ENCODE measurements around the gene RFC1.
"Not testable (repeated sequence)": the region's sequence is repeated elsewhere in the genome, so short reads cannot be mapped to it uniquely, and the experiment has no call there.

The RFC1 gene

DNA sequence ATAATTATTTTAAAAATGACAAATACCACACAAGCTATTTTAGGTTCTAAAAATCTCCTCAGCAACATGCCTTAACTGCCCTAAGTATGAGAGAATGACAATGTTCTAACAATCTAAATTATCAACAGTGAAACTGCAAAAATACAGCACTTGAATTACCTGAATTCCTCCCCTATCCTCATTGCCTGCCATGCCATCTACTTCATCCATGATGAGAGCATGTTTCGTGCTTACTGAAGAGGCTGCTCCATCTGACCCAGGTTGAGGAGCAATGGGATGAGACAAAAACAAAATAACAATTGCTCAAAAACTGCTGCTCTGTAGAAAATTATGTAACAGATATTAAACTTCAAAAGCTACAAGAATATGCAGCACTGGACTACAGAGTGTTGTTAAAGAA is 63.3 kb downstream of the RFC1 start:
- DNase-seq = no peak

DNA sequence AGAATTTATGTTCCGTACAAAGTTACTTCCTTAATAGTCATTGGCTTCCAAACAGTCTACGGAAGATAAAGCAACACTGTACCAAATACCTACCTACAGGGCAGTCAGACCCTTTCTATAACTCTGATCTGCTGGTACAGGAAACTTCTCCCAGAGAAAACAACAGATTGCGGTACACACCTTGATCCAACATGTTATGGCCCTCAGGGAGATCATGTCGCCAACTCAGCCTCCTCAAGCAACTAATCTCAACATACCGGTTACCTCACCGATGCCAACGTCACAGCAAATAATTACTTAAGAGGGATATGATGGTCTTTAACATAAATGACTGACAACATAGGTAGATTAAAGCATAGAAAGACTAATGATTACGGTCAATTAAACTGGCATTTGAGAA is 70.4 kb downstream of the RFC1 start:
- no peak for DNase-seq

DNA sequence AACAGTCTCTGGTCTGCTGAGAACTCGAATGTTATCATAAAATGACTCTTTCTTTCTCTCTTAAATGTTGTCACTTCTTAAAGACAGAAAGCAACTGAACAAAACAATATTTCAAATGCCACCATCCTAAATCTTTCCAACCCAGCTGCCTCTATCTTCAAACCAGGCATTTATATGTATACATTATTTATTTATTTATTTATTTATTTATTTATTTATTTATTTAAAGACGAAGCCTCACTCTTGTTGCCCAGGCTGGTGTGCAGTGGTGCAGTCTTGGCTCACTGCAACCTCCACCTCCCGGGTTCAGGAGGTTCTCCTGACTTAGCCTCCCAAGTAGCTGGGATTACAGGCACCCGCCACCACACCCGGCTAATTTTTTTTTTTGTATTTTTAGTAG is 73.7 kb downstream of the RFC1 start:
- not testable (repeated sequence) for DNase-seq

DNA sequence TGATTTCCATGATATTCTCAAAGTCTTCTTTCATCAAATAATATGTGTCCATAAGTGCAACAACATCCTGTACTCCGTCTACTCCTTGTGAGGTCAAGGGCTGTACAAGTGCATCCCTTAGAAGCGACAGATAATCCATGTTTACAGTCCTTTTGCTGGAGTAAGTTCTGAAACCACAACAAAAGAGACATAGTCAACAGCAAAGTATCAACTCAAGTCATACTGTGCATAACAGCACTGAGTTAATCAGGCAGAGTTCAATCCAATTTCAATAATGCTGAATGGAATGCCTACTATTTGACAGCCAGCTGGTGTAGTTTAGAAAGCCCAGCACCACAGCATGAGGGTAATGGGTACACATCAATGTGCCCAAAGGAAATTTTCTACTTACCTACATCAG is 74.5 kb downstream of the RFC1 start:
- no peak for DNase-seq

DNA sequence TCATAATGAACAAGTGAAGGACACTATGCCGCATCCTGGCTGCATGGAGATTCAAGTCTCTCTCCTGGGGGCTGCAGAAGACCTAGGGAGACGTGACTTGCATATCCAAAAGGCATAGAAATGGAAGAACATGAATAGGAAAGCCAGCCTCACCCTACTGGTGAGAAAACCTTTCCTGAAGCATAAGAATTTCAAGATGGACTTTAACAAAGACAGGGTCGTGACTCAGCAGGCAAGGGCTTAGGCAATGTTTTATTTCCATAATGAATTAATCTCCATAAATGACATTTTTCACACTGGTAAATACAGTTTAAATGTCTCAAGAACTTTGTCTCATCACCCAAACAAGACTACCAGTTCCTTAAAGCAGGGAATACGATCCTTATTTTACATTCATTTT is 78.9 kb downstream of the RFC1 start:
- no peak for DNase-seq

DNA sequence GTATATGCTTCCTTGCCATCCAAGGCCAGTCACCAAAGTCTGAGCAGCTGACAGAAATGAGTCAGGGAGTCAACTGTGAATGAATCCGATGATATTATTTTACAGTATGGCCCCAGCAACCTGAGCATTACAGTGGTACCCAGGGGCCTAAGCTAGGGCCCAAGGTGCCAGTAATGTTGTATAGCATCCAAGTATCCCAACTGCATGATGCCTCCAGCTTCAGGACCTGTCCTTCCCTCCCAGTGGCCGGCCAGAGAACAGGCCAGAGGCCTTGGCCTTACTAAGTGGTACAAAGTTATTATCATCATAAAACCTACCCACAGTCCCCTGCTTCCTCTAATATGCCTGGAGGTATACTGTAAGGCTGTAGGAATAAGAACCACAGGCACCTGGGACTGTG is 79.9 kb downstream of the RFC1 start:
- no peak for DNase-seq

DNA sequence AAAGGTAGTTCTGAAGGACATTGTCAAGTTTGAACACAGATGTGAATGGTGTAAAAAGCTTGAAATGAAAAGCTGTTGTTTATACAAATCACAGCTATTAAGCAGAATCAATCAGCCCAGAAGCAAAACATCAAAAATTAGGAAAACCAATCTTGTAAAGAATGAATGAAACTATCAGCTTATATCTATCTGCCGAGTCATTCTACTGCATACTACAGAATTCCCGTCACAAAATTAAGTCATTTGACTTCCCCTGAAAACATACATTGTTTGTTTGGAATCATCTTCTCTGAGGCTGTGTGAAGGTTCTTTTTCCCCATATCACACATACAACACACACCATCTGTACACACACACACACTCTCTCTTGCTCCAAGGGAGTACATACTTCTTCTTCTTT is 80.3 kb downstream of the RFC1 start:
- no peak for DNase-seq

DNA sequence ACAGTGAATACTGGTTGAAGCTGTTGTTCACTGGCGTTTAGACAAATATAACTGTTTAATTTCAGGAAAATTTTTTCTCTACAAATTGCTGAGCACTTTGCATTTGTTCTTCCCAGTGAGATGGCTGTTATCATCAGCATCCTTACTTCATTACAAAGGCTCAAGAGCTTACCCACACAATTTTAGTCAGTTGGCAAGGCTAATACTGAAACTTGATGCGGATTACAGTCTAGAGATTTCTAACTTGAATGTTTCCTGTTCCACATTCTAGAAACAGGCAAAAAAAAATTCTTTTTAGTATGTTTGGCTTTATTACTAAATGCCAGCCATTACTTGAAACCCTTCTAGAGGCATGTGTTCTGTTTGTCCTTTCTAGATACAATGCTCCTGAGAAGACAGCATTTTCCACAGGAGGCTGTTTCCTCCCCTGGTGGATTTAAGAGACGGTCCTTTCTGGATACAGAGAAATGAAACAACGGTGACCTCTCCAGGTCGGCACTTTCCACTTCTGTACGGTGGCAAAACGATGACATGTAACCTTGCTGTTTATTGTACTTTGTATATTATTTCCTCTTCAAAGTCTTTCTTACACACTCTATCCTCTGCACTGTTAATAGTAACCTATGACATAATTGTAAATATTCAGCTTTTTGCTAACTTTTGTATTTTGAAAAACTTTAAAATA is 80.9 kb downstream of the RFC1 start:
- no peak for DNase-seq

DNA sequence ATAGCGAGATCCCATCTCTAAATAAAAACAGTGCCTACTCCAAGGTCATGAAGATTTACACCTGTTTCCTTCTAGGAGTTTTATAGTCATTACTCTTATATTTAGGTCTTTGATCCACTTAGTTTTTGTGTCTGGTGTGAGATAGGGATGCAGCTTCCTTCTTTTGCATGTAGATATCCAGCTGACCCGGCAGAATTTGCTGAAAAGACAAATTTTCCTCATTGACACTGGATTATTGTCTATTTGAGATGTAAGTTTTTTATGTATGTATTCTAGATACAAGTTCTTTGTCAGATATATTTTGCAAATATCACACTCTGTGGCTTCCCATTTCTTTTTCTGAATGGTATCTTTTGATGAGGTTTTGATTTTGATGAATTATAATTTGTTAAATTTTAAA is 85.4 kb downstream of the RFC1 start:
- no peak for DNase-seq

DNA sequence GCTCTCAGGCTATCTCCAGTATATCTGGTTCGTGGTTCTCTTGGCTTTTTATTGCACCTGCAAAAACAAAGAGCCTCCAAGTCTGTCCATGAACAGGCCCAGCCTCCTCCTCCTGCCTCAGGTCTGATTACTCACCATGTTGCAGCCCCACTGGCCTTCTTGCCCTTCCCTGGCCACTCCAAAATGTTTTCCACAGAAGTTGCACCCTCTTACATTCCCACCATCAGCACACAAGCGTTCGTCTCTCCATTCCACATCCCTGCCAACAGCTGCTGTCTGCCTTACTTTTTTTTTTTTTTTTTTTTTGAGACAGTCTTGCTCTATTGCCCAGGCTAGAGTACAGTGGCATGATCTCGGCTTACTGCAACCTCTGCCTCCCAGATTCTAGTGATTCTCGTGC is 86.7 kb downstream of the RFC1 start:
- DNase-seq = no peak

DNA sequence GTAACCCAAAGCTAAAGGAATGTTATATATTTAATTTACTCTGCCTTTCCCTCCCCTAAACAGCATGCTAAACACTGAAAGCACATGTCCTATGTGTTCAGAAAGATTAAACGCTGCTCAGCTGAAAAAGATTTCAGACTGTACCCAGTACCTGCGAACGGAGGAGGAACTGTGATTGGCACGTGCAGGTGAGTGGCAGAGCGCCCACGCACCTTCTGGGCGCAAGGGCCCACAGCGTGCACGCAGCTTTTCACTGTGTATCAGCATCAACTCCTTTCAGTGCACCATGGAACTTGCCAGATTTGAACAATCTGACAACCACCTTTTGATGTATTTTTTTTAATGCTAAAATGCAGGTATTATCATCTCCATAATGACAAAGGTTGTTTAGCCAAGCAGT is 87.7 kb downstream of the RFC1 start:
- no peak for DNase-seq

DNA sequence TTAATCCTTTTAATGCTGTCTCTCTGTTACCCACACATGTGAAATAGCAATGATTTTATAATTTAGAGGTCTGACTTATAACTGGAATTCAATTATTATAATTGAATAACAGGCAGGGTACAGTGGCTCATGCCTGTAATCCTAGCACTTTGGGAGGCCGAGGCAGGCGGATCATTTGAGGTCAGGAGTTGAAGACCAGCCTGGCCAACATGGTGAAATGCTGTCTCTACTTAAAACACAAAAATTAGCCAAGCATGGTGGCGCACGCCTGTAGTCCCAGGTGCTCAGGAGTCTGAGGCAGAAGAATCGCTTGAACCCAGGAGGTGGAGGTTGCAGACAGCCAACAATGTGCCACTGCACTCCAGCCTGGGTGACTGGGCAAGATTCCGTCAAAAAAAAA is 88.5 kb downstream of the RFC1 start:
- not testable (repeated sequence) for DNase-seq

DNA sequence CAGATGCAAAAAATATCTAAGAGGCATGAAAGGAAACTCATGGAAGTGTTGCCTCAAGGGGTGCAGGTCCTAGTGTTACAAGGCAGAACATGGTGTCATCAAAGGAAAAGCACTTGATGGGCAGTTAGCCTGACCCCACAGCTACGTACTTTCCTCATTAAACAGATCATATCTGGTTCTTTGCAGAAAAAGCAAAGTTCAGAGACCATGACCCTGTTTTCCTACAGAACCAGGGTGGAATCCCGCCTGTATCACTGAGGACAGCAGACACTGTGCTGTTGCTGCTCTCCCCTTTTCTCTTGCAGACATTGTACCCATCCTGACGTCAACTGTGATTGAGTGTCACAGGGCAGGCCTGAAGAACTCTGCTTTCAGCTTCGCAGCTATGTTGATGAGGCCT is 91.7 kb downstream of the RFC1 start:
- no peak for DNase-seq

DNA sequence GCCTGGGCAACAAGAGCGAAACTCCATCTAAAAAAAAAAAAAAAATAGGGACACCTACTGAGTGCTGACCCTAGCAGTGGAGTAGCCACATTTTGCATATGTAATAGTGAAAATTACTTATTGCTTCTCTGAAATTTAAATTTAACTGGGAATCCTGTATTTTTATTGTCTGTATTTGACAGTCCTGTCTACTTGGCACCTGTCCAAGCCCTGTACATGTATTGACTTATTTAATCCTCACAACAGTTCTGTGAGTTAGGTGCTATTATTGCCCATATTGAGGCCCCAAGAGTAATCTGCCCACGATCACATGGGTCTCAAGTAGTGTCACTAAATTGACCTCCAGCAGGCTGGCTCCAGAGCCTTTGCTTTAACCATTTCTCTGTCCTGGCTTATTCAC is 102.3 kb downstream of the RFC1 start:
- no peak for DNase-seq

DNA sequence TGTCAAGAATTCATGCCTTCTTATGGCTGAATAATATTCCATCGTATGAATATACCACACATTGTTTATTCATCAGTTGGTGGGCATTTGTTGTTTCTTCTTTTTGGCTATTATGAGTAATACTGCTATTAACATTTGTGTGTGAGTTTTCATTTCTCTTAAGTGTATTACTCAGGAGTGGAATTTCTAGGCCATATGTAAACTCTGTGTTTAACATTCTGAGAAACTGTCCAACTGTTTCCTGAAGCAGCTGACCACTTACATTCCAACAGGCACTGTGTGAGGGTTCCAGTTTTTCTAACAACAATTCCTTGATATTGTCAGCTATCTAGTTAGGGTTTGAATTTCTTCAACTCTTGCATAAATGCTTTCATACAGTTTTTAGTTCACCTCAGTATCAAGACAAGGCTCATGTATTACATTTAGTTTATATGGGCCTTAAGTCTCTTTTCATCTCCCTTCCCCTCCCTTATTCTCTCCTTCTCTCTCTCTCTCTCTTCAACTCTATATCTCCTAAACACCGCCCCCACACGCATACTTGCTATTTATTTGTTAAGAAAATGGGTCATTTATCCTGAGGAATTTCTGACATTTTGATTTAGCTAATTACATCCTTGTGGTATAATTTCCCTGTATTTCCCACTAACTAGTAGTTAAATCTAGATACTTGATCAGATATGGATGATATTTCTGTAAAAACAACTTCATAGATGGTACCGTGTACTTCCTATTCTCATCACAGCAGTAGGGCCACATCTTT is 106.4 kb downstream of the RFC1 start:
- DNase-seq = no peak

DNA sequence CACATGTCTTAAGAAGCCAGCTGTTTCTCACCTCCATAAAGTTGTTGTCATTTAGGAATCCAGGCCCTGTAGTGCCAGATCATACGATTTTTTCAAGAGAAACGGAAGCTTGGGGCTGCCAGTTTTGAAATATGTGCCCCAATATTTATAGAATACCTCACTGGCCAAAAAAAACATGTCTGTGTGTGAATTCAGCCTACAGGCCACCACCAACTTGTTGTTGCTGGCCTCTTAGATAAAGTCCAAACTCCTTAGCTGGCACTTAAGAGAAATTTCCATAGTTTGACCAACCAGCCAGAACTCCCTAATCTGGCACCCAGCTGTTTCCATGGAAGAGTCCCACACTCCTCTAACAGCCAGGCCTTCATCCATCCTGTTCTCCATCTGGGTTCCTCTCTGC is 109.7 kb downstream of the RFC1 start:
- DNase-seq = no peak

DNA sequence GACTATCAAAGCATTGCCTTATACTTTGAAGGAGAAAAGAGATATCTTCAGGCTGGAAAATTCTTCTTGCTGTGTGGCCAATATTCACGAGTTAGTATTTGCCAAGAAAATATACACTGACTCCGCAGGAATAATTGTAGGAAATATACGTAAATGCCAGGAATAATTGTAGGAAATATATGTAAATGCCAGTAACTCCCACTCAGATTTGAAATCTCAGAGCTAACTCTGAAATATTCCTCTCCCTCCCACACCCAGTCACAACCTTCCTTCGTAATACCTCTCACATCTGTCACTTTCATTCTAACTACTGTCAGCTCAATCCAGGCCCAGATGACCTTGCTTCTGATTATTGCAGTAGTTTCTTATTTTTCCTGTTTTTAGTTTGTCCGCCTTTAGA is 110.3 kb downstream of the RFC1 start:
- DNase-seq = no peak

DNA sequence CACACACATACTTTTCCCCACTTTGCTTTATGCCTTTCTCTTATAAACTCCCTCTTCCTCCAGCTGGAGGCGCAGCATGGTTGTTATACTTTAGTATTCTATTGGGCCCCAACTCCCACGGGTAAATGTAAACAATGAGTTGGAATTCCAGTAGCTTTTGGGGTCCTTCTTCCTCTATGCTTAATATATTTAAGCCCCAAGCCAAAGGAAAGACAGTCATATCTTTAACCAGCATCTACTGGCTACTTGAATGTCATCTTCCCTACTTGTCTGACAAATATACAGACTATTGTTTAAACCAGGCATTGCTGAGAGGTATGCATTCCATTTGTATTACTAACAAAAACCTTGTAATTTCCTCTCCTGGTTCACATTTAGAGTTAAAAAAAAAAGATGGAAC is 110.9 kb downstream of the RFC1 start:
- no peak for DNase-seq

DNA sequence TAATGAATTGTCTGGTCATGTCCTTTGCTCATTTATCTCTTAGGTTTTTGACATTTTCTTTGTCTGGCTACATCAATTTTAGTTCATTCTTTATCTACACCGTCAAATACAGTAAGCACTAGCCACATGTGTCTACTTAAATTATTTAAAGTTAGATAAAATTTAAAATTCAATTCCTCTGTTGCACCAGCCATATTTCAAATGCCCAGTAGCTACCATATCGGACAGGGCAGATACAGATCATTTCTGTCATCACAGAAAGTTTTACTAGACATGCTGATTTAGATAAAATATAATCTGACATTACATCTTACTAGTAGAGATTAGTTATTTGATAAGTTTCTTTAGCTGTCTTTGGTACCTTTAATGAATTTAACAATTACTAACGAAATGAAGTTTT is 122.7 kb downstream of the RFC1 start:
- DNase-seq = no peak

Measured in GDM1 (cell line).